ENCODE measurements around the gene DHX9. TPM values are rescaled to one million over a fixed set of nuclear protein-coding genes. Genes with fewer than 3 reads are reported as not detected.

The DHX9 gene
- total RNA-seq, 2 donors from 2014 or later = 273 to 300 TPM

GRCh38 chr1:182816863-182817262 lies 22.3 kb upstream of the DHX9 start:
- Mint-ChIP-seq H3K4me3 (no peak overlapping the region), H3K27ac (no peak overlapping the region), H3K36me3 (ENCODE audit: low read depth) (peaks cover 9% of the 10 kb centered on the region), H3K4me1 (peaks cover 2% of the 10 kb centered on the region), H3K27me3 (no peaks in the 10 kb centered on the region)
- no peak for ATAC-seq
- DNase-seq = no peak
- no peaks in the 10 kb centered on the region for H3K9me3 ChIP-seq (ENCODE audit: control insufficient read depth, low read length, poor library complexity, severe bottlenecking)

DNA sequence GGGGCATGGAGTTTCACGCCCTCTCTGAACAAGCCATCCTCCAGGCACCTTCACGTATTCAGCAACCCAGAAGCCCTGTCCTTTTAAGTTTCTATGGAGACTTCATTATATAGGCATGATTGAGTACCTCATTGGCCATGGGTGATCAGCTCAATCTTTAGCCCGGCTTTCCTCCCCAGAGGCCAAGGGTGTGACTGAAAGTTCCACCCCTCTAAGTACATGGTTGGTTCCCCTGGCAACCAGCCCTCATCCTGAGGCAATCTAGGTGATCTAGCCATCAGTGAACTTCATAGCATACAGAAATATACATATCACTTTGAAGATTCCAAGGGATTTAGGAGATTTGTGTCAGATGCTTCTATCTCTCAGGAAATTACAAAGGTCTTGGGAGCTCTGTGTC lies 21.3 kb upstream of the DHX9 start:
- H3K4me1 Mint-ChIP-seq = peaks cover under 1% of the 10 kb centered on the region
- H3K4me3 Mint-ChIP-seq = no peak overlapping the region
- DNase-seq (no peak), ATAC-seq (no peak)
- peaks cover 6% of the 10 kb centered on the region for H3K36me3 Mint-ChIP-seq (ENCODE audit: low read depth)
- no peaks in the 10 kb centered on the region for H3K27me3 Mint-ChIP-seq
- no peaks in the 10 kb centered on the region for H3K9me3 ChIP-seq (ENCODE audit: control insufficient read depth, low read length, poor library complexity, severe bottlenecking)
- no peak overlapping the region for H3K27ac Mint-ChIP-seq

DNA sequence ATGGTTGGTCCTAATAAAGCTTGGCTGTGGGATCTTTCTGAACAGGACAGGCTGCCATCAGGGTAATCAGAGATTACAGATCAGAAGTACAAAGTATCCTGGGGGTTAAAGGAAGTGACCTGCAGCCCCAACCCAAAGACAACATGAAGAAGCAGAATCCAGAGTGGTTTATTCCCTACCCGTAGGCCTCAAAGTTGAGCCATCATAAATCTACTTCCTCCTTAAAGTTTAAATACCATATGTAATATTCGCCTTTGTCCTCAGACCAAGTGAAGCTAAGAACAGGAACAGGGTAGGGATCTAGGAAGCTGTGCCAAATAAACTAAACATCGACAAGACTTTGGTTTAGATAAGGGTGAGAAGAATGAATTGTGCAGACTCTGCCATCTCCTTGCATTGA lies 15.9 kb upstream of the DHX9 start:
- H3K9me3 ChIP-seq (ENCODE audit: control insufficient read depth, low read length, poor library complexity, severe bottlenecking) = no peaks in the 10 kb centered on the region
- H3K27me3 Mint-ChIP-seq = no peaks in the 10 kb centered on the region
- peaks cover 2% of the 10 kb centered on the region for H3K4me1 Mint-ChIP-seq
- ATAC-seq (no peak), DNase-seq (no peak)
- peaks cover 8% of the 10 kb centered on the region for H3K36me3 Mint-ChIP-seq (ENCODE audit: low read depth)
- H3K4me3 Mint-ChIP-seq = no peak overlapping the region
- H3K27ac Mint-ChIP-seq = no peak overlapping the region

- Mint-ChIP-seq H3K27ac (no peak overlapping the region), H3K27me3 (no peaks in the 10 kb centered on the region), H3K4me1 (peaks cover 2% of the 10 kb centered on the region), H3K4me3 (no peak overlapping the region), H3K36me3 (ENCODE audit: low read depth) (peaks cover 9% of the 10 kb centered on the region)
- ATAC-seq (no peak), DNase-seq (no peak)
- H3K9me3 ChIP-seq (ENCODE audit: control insufficient read depth, low read length, poor library complexity, severe bottlenecking) = no peaks in the 10 kb centered on the region
Measured at GRCh38 chr1:182826892-182827291, 12.3 kb upstream of the DHX9 start.

DNA sequence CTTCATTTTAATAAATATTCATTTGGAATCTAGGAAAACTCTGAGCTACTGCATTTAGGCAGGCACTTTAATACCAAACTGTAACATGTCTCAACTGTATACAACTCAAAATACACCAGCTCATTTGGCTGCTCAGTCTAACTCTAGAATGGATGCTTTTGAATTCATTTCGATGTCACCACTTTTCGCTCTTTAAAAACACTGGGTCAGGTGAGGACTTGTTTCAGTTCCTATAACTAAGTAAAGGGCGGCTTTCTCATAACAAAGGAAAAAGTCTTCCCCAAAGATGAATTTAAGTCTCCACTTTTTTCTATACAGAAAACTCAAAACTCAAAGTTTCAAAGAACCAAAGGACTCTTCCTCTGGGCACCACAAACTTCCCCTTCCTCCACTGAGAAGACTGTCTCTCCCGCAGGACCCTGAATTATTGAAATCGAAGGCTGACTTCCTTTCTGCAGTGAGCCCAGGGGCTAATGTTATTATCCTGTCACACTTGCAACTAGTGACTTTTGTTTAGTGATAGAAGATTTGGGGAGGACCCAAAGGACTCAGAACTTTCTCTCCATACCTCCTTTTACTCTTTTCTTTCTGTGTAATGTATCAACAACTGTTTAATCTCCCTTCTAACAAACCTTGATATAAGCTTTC lies 9.7 kb upstream of the DHX9 start:
- no peak overlapping the region for H3K4me3 Mint-ChIP-seq
- no peaks in the 10 kb centered on the region for H3K27me3 Mint-ChIP-seq
- ATAC-seq (no peak), DNase-seq (no peak)
- H3K9me3 ChIP-seq (ENCODE audit: control insufficient read depth, low read length, poor library complexity, severe bottlenecking) = no peaks in the 10 kb centered on the region
- H3K4me1 Mint-ChIP-seq = peaks cover 3% of the 10 kb centered on the region
- H3K36me3 Mint-ChIP-seq (ENCODE audit: low read depth) = peaks cover 5% of the 10 kb centered on the region
- no peak overlapping the region for H3K27ac Mint-ChIP-seq

DNA sequence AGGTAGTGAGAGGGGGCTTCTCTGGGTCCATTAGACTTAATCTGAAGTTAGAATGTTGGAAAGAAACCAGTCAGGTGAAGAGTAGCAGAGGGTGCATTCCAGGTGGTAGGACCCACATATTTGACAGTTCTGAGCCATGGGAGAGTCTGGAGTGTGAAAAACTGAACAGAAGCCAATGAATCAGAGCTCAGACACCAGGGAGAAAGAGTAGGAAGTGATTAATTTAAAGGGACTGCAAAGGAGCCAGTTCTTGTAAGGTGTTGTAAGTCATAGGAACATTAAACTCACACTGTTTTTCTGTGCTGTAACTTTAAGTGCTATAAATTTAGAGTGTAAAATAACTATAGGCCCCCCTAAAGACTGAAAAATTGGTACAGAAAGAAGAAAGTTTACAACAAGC lies 5.9 kb upstream of the DHX9 start:
- DNase-seq (no peak), ATAC-seq (no peak)
- H3K4me1 Mint-ChIP-seq = peaks cover 3% of the 10 kb centered on the region
- H3K36me3 Mint-ChIP-seq (ENCODE audit: low read depth) = peaks cover 3% of the 10 kb centered on the region
- no peaks in the 10 kb centered on the region for H3K9me3 ChIP-seq (ENCODE audit: control insufficient read depth, low read length, poor library complexity, severe bottlenecking)
- no peak overlapping the region for H3K4me3 Mint-ChIP-seq
- H3K27me3 Mint-ChIP-seq = no peaks in the 10 kb centered on the region
- peak overlapping the region; percentile 29 for H3K27ac Mint-ChIP-seq

DNA sequence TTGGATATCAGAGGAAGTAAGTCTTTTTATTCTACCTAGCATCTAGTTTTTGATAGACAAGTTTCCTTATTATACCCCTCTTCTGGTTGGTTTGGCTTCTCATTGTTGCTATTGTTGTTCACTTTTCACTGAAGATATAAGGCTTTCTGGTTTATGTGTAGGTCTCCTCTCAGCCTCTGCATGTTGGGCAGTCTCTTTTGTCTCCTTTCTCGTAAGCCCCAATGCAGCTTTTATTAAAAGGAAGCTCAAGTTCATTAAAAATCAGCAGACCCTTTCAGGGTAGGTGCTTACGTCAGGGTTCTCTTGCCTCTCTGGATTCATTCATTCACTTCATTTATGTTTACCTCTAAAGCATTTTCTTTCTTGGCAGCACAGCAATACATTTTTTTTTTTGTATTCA lies 4.8 kb upstream of the DHX9 start:
- Mint-ChIP-seq H3K4me1 (peaks cover 7% of the 10 kb centered on the region), H3K4me3 (no peak overlapping the region), H3K36me3 (ENCODE audit: low read depth) (peaks cover 3% of the 10 kb centered on the region), H3K27me3 (no peaks in the 10 kb centered on the region), H3K27ac (no peak overlapping the region)
- DNase-seq (no peak), ATAC-seq (no peak)
- no peaks in the 10 kb centered on the region for H3K9me3 ChIP-seq (ENCODE audit: control insufficient read depth, low read length, poor library complexity, severe bottlenecking)

DNA sequence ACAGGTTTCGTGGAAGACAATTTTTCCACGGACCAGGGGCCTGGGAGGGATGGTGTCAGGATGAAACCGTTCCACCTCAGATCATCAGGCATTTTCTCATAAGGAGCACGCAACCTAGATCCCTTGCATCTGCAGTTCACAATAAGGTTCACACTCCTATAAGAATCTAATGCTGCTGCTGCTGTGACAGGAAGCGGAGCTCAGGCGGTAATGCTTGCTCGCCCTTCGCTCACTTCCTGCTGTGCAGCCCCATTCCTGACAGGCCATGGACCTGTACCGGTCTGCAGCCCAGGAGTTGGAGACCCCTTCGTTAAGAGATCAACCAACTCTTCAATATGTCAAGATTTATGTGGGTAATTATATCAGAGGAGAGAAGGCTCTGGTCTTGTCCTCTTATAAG lies 3.3 kb upstream of the DHX9 start:
- no peaks in the 10 kb centered on the region for H3K9me3 ChIP-seq (ENCODE audit: control insufficient read depth, low read length, poor library complexity, severe bottlenecking)
- H3K27me3 Mint-ChIP-seq = no peaks in the 10 kb centered on the region
- DNase-seq = no peak
- ATAC-seq = no peak
- H3K4me1 Mint-ChIP-seq = peaks cover 18% of the 10 kb centered on the region
- peaks cover 4% of the 10 kb centered on the region for H3K36me3 Mint-ChIP-seq (ENCODE audit: low read depth)
- H3K27ac Mint-ChIP-seq = no peak overlapping the region
- H3K4me3 Mint-ChIP-seq = no peak overlapping the region

DNA sequence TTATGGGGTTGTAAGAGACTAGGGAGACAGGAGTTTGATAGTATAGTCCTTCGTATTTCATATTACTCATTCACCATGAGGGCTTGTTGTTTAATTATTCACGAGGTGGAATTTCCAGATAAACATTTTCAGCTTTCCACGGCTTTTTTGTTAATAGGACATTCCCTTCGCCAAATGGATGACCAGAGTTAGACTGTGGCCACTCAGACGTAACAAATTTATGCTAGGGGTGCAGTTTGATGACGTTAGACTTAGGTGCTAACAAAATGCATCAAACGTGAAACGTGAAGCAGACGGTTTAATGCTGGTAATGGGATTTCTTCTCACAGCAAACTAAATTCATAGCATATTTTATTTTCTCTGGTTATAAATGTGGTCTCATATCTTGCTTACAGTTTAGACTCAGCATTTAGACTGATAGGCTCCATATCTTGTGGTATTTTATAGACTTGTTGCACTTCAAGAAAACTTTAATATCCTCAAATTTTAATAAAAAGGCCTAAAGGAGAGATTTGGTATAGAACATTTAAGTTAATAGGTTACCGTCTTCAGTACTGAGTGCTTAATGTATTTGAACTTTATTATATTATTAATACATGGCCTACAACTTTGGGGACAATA lies 2.3 kb downstream of the DHX9 start:
- Mint-ChIP-seq H3K27me3 (no peaks in the 10 kb centered on the region), H3K36me3 (ENCODE audit: low read depth) (peaks cover 5% of the 10 kb centered on the region), H3K4me3 (peak overlapping the region; percentile 98), H3K27ac (peak overlapping the region; percentile 97), H3K4me1 (peaks cover 38% of the 10 kb centered on the region)
- no peak for ATAC-seq
- no peak for DNase-seq
- no peaks in the 10 kb centered on the region for H3K9me3 ChIP-seq (ENCODE audit: control insufficient read depth, low read length, poor library complexity, severe bottlenecking)

GRCh38 chr1:182842265-182842664 lies 3.1 kb downstream of the DHX9 start:
- Mint-ChIP-seq H3K36me3 (ENCODE audit: low read depth) (peaks cover 6% of the 10 kb centered on the region), H3K27ac (peak overlapping the region; percentile 67)

GRCh38 chr1:182845379-182845778 lies 6.2 kb downstream of the DHX9 start:
- peaks cover 10% of the 10 kb centered on the region for H3K36me3 Mint-ChIP-seq (ENCODE audit: low read depth)
- ATAC-seq = no peak
- no peak overlapping the region for H3K4me3 Mint-ChIP-seq
- H3K9me3 ChIP-seq (ENCODE audit: control insufficient read depth, low read length, poor library complexity, severe bottlenecking) = no peaks in the 10 kb centered on the region
- no peaks in the 10 kb centered on the region for H3K27me3 Mint-ChIP-seq
- H3K27ac Mint-ChIP-seq = peak overlapping the region; percentile 79
- H3K4me1 Mint-ChIP-seq = peaks cover 60% of the 10 kb centered on the region
- DNase-seq = no peak

More at GRCh38 chr1:182842265-182842664, 3.1 kb downstream of the DHX9 start:
- Mint-ChIP-seq H3K4me3 (peak overlapping the region; percentile 52), H3K27me3 (no peaks in the 10 kb centered on the region), H3K4me1 (peaks cover 46% of the 10 kb centered on the region)
- DNase-seq = no peak
- no peaks in the 10 kb centered on the region for H3K9me3 ChIP-seq (ENCODE audit: control insufficient read depth, low read length, poor library complexity, severe bottlenecking)
- ATAC-seq = no peak

DNA sequence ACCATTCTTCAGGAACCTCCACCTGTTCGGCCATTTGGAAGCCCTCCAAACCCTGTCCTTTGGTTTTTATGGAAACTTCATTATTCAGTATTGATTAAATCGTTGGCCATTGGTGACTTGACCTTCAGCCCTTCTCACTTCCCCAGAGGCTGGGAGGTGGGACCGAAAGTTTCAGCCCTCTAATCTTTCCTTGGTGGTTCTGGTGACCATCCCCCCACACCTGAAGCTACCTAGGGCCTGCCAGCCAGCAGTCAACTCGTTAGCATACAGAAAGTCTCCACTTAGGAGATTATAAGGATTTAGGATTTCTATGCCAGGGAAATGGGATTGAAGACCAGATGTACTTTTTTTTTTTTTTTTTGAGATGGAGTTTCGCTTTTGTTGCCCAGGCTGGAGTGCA lies 6.7 kb downstream of the DHX9 start:
- Mint-ChIP-seq H3K27me3 (no peaks in the 10 kb centered on the region), H3K27ac (peak overlapping the region; percentile 79), H3K4me1 (peaks cover 55% of the 10 kb centered on the region), H3K36me3 (ENCODE audit: low read depth) (peaks cover 10% of the 10 kb centered on the region), H3K4me3 (peak overlapping the region; percentile 42)
- ATAC-seq = no peak
- no peak for DNase-seq
- no peaks in the 10 kb centered on the region for H3K9me3 ChIP-seq (ENCODE audit: control insufficient read depth, low read length, poor library complexity, severe bottlenecking)

DNA sequence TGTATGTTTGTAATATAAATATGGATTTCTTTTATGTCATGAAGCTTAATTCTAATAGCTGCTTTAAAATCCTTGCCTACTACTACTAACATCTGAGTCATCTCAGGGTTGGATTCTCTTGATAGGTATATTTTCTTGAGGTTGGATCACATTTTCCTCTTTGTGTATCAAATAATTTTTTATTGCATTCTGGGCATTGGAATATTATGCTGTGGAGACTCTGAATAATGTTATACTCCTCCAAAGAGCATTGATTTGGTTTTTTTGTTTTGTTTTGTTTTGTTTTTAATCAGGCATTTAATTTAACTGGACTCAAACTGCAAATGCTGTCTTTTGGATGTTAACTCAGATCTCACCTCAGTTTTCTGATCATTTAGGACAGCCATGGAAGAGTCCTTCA lies 8.0 kb downstream of the DHX9 start:
- Mint-ChIP-seq H3K27ac (peak overlapping the region; percentile 79), H3K36me3 (ENCODE audit: low read depth) (peaks cover 10% of the 10 kb centered on the region), H3K4me3 (no peak overlapping the region), H3K4me1 (peaks cover 48% of the 10 kb centered on the region), H3K27me3 (no peaks in the 10 kb centered on the region)
- H3K9me3 ChIP-seq (ENCODE audit: control insufficient read depth, low read length, poor library complexity, severe bottlenecking) = no peaks in the 10 kb centered on the region
- DNase-seq = no peak
- no peak for ATAC-seq

DNA sequence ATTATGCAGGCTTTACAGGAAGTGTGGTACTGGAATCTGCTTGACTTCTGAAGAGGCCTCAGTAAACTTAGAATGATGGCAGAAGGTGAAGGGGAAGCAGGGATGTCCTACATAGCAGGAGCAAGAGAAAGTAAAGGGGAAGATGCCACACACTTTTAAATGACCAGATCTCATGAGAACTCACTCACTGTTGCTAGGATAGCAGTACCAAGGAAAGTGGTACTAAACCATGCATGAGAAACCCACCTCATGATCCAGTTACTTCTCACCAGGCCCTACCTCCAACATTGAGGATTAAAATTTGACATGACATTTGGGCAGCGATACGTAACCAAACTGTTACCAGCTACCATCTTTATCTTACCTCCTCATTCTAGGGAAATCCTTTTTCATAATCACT lies 9.6 kb downstream of the DHX9 start:
- peak overlapping the region; percentile 79 for H3K27ac Mint-ChIP-seq

More for the DNA sequence above, 9.6 kb downstream of the DHX9 start:
- H3K9me3 ChIP-seq (ENCODE audit: control insufficient read depth, low read length, poor library complexity, severe bottlenecking) = no peaks in the 10 kb centered on the region
- peaks cover 36% of the 10 kb centered on the region for H3K4me1 Mint-ChIP-seq
- no peaks in the 10 kb centered on the region for H3K27me3 Mint-ChIP-seq
- H3K36me3 Mint-ChIP-seq (ENCODE audit: low read depth) = peaks cover 10% of the 10 kb centered on the region
- no peak for ATAC-seq
- no peak for DNase-seq
- no peak overlapping the region for H3K4me3 Mint-ChIP-seq
